WTC11 (cell line): ENCODE results near the gene TFF1.

Experiments
- CREB1 ChIP-seq: sonication (generic); formaldehyde crosslinking; IDR thresholded peaks from 2 replicates; pipeline ENCODE4 v1.8.0; 2023; ENCODE audit warnings: mild to moderate bottlenecking, missing genetic modification reagents
- GRHL2 ChIP-seq: fragments of 250-450 bp; sonication (Bioruptor Pico); IDR thresholded peaks from 2 replicates; pipeline ENCODE4 v1.8.0; 2022; ENCODE audit warnings: mild to moderate bottlenecking, moderate library complexity; ENCODE audit not compliant: insufficient replicate concordance, severe bottlenecking
- IRF2 ChIP-seq: sonication (generic); formaldehyde crosslinking; IDR thresholded peaks from 2 replicates; pipeline ENCODE4 v1.8.0; 2022; ENCODE audit warnings: low read depth, missing genetic modification reagents, borderline replicate concordance
- MYBL2 ChIP-seq: sonication (generic); formaldehyde crosslinking; IDR thresholded peaks from 2 replicates; pipeline ENCODE4 v1.8.1; 2023; ENCODE audit warnings: mild to moderate bottlenecking, moderate library complexity, missing genetic modification reagents
- NR3C1 ChIP-seq: sonication (generic); formaldehyde crosslinking; conservative IDR thresholded peaks from 2 replicates; pipeline ENCODE4 v1.8.1; 2023; ENCODE audit warnings: low read depth, mild to moderate bottlenecking, missing genetic modification reagents
- TEAD4 ChIP-seq: sonication (generic); formaldehyde crosslinking; IDR thresholded peaks from 2 replicates; pipeline ENCODE4 v1.8.0; 2022; ENCODE audit warnings: mild to moderate bottlenecking, missing genetic modification reagents
- USF1 ChIP-seq: sonication (generic); formaldehyde crosslinking; IDR thresholded peaks from 2 replicates; pipeline ENCODE4 v1.8.0; 2022; ENCODE audit warnings: mild to moderate bottlenecking, missing genetic modification reagents
- USF2 ChIP-seq: sonication (generic); formaldehyde crosslinking; IDR thresholded peaks from 2 replicates; pipeline ENCODE4 v1.8.1; 2023; ENCODE audit warnings: mild to moderate bottlenecking, missing genetic modification reagents, moderate library complexity
- ZNF121 ChIP-seq: sonication (generic); formaldehyde crosslinking; IDR thresholded peaks from 2 replicates; pipeline ENCODE4 v1.8.0; 2023; ENCODE audit warnings: missing genetic modification reagents
- ZNF232 ChIP-seq: sonication (generic); formaldehyde crosslinking; IDR thresholded peaks from 2 replicates; pipeline ENCODE4 v1.8.0; 2022; ENCODE audit warnings: mild to moderate bottlenecking, missing genetic modification reagents
- ZNF263 ChIP-seq: sonication (generic); formaldehyde crosslinking; IDR thresholded peaks from 2 replicates; pipeline ENCODE4 v1.8.1; 2022; ENCODE audit warnings: low read depth, mild to moderate bottlenecking, moderate library complexity, missing genetic modification reagents
- TF ChIP-seq, protein P1 (sequence below): fragments of 200-600 bp; IDR thresholded peaks from 2 replicates; pipeline ENCODE4 v1.8.0; 2022; ENCODE audit warnings: antibody characterized with exemption
- TF ChIP-seq, protein P2 (sequence below): sonication (generic); formaldehyde crosslinking; IDR thresholded peaks from 2 replicates; pipeline ENCODE4 v1.8.1; 2022; ENCODE audit warnings: low read depth, mild to moderate bottlenecking, moderate library complexity, missing genetic modification reagents, borderline replicate concordance
- TF ChIP-seq, protein P3 (sequence below): fragments of 250-450 bp; sonication (Bioruptor Pico); IDR thresholded peaks from 2 replicates; pipeline ENCODE4 v1.9.0; 2021; ENCODE audit warnings: moderate library complexity, mild to moderate bottlenecking, inconsistent platforms, borderline replicate concordance

DNA sequence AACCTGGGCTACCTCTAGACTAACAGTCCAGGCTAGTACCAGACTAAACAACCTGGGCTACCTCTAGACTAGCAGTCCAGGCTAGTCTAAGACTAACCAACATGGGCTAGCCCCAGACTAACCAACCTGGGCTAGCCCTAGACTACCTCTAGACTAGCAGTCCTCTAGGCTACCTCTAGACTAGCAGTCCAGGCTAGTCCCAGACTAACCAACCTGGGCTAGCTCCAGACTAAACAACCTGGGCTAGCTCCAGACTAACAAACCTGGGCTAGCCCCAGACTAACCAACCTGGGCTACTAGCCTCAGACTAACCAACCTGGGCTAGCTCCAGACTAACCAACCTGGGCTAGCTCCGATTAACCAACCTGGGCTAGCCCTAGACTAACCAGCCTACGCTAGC is 17.6 kb downstream of the TFF1 start:
- TF ChIP-seq, protein P1, sequence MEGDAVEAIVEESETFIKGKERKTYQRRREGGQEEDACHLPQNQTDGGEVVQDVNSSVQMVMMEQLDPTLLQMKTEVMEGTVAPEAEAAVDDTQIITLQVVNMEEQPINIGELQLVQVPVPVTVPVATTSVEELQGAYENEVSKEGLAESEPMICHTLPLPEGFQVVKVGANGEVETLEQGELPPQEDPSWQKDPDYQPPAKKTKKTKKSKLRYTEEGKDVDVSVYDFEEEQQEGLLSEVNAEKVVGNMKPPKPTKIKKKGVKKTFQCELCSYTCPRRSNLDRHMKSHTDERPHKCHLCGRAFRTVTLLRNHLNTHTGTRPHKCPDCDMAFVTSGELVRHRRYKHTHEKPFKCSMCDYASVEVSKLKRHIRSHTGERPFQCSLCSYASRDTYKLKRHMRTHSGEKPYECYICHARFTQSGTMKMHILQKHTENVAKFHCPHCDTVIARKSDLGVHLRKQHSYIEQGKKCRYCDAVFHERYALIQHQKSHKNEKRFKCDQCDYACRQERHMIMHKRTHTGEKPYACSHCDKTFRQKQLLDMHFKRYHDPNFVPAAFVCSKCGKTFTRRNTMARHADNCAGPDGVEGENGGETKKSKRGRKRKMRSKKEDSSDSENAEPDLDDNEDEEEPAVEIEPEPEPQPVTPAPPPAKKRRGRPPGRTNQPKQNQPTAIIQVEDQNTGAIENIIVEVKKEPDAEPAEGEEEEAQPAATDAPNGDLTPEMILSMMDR = no peak
- TF ChIP-seq, protein P2, sequence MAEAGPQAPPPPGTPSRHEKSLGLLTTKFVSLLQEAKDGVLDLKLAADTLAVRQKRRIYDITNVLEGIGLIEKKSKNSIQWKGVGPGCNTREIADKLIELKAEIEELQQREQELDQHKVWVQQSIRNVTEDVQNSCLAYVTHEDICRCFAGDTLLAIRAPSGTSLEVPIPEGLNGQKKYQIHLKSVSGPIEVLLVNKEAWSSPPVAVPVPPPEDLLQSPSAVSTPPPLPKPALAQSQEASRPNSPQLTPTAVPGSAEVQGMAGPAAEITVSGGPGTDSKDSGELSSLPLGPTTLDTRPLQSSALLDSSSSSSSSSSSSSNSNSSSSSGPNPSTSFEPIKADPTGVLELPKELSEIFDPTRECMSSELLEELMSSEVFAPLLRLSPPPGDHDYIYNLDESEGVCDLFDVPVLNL (CRISPR knock-in tag) = no peak
- TF ChIP-seq, protein P3, sequence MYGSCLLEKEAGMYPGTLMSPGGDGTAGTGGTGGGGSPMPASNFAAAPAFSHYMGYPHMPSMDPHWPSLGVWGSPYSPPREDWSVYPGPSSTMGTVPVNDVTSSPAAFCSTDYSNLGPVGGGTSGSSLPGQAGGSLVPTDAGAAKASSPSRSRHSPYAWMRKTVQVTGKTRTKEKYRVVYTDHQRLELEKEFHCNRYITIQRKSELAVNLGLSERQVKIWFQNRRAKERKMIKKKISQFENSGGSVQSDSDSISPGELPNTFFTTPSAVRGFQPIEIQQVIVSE (CRISPR knock-in tag) = no peak
- no peak for TF ChIP-seq ZNF263 (CRISPR knock-in tag)
- TF ChIP-seq ZNF121 (CRISPR knock-in tag) = no peak
- TF ChIP-seq CREB1 (CRISPR knock-in tag) = no peak
- TF ChIP-seq TEAD4 (CRISPR knock-in tag) = no peak
- TF ChIP-seq IRF2 = no peak
- no peak for TF ChIP-seq ZNF232
- TF ChIP-seq GRHL2 = no peak
- TF ChIP-seq USF1 (CRISPR knock-in tag) = no peak
- TF ChIP-seq NR3C1 (CRISPR knock-in tag) = no peak
- no peak for TF ChIP-seq USF2
- TF ChIP-seq MYBL2 (CRISPR knock-in tag) = no peak
